Astrocyte (in vitro differentiated cells and primary cell): Measurements from ENCODE around the gene TMPRSS13.

Experiments used
- EZH2 ChIP-seq: IDR thresholded peaks from 2 replicates; pipeline ENCODE4 v1.6.1; 2012; ENCODE audit warnings: mild to moderate bottlenecking, low read length, inconsistent platforms; ENCODE audit not compliant: insufficient read depth
- TF ChIP-seq, protein P1 (sequence below): IDR thresholded peaks from 2 replicates; pipeline ENCODE4 v1.5.1; 2011; ENCODE audit warnings: low read depth, mild to moderate bottlenecking, inconsistent platforms, low read length, moderate library complexity; ENCODE audit not compliant: insufficient read depth

DNA sequence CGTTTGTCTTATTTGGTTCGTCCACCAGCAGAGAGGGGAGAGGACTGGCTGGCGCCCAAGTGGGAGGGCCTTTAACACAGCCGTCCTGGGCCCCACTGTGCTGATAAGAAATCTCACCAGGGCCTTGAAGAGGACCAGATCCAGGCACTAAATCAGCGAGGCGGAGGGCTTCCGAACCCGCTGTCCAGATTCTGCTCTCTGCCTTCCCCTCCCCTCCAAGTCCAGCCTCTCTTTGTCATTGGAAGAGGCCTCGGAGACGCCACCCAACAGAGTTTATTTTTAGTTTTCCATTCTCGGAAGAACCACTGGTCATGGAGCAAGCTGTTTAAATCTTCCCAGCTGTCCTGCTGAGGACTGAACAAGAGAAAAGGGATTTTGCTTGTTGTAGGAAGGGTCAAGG is 43.4 kb downstream of the TMPRSS13 start:
- TF ChIP-seq, protein P1, sequence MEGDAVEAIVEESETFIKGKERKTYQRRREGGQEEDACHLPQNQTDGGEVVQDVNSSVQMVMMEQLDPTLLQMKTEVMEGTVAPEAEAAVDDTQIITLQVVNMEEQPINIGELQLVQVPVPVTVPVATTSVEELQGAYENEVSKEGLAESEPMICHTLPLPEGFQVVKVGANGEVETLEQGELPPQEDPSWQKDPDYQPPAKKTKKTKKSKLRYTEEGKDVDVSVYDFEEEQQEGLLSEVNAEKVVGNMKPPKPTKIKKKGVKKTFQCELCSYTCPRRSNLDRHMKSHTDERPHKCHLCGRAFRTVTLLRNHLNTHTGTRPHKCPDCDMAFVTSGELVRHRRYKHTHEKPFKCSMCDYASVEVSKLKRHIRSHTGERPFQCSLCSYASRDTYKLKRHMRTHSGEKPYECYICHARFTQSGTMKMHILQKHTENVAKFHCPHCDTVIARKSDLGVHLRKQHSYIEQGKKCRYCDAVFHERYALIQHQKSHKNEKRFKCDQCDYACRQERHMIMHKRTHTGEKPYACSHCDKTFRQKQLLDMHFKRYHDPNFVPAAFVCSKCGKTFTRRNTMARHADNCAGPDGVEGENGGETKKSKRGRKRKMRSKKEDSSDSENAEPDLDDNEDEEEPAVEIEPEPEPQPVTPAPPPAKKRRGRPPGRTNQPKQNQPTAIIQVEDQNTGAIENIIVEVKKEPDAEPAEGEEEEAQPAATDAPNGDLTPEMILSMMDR, result no peak
- TF ChIP-seq EZH2, result no peak
